ENCODE measurements around the gene FHAD1. TPM values are rescaled to one million over a fixed set of nuclear protein-coding genes. Genes with fewer than 3 reads are reported as not detected.
"Not testable (repeated sequence)": the region's sequence is repeated elsewhere in the genome, so short reads cannot be mapped to it uniquely, and the experiment has no call there.

FHAD1 gene
- polyA plus RNA-seq, 1 donor, result 2.1 TPM

GRCh38 chr1:15371610-15372545 is 124.9 kb downstream of the FHAD1 start:
- DNase-seq, result no peak

- DNase-seq, result no peak
Measured at GRCh38 chr1:15378729-15379128, 131.7 kb downstream of the FHAD1 start.

- DNase-seq, result not testable (repeated sequence)
Measured at GRCh38 chr1:15379151-15379550, 132.1 kb downstream of the FHAD1 start.

GRCh38 chr1:15380601-15381508 is 133.8 kb downstream of the FHAD1 start:
- no peak for DNase-seq

- no peak for DNase-seq
Measured at GRCh38 chr1:15381805-15382204, 134.8 kb downstream of the FHAD1 start.

- DNase-seq, result no peak
Measured at GRCh38 chr1:15382601-15383518, 135.8 kb downstream of the FHAD1 start.

GRCh38 chr1:15383810-15384209 is 136.8 kb downstream of the FHAD1 start:
- DNase-seq, result no peak

GRCh38 chr1:15384301-15384901 is 137.4 kb downstream of the FHAD1 start:
- DNase-seq, result no peak

- DNase-seq, result no peak
Measured at GRCh38 chr1:15385420-15385819, 138.4 kb downstream of the FHAD1 start.

- DNase-seq, result no peak
Measured at GRCh38 chr1:15386164-15386749, 139.2 kb downstream of the FHAD1 start.

- DNase-seq, result no peak
Measured at GRCh38 chr1:15388201-15388880, 141.3 kb downstream of the FHAD1 start.

- DNase-seq, result not testable (repeated sequence)
Measured at GRCh38 chr1:15389828-15390227, 142.8 kb downstream of the FHAD1 start.

- no peak for DNase-seq
Measured at GRCh38 chr1:15390667-15391066, 143.6 kb downstream of the FHAD1 start.

- no peak for DNase-seq
Measured at GRCh38 chr1:15391366-15391765, 144.3 kb downstream of the FHAD1 start.

GRCh38 chr1:15393475-15394257 is 146.6 kb downstream of the FHAD1 start:
- no peak for DNase-seq

- DNase-seq, result no peak
Measured at GRCh38 chr1:15394258-15394690, 147.3 kb downstream of the FHAD1 start.

GRCh38 chr1:15397236-15397635 is 150.2 kb downstream of the FHAD1 start:
- no peak for DNase-seq

GRCh38 chr1:15399710-15400109 is 152.7 kb downstream of the FHAD1 start:
- no peak for DNase-seq

- DNase-seq, result no peak
Measured at GRCh38 chr1:15400627-15401026, 153.6 kb downstream of the FHAD1 start.

All from hindlimb muscle (tissue), 1 donor.